ENCODE results near the gene REX1BD. TPM values are rescaled to one million over a fixed set of nuclear protein-coding genes. Genes with fewer than 3 reads are reported as not detected.

Gene REX1BD
- total and polyA plus RNA-seq, 2 experiments from 2014 or later = 79.9 to 105 TPM

DNA sequence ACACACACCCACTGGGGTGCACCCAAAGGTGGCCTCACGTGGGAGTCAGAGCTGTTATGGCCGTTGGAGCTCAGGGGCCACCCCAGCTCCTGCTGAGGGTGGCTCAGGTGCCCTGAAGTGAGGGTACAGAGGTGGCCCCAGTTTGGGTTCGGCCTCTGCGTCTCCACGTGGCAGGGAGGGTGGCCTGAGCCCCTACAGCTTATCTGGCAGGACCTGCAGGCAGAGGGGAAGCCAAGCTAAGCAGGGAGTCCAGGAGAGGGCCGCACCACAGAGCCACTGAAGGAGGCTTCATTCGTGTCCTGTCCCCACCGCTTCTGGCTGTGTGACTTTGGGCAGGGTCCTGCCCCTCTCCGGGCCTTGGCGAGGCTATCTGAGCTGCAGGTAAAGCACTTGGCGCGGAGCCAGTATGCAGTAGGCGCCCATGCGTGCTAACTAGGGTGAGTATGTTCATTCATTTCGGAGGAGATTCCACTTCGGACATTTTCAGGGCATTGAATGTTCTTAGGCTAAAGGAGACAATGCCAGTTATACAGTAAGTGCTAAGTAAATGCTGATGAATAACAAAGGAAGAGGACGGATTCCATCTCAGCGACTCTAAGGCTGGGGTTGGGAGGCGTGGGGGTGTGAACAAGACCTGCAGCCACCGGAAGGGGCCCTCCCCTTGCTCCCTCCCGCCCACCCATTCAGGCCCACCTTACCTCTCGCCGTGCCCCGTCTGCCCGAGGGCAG lies 4.9 kb downstream of the REX1BD start:
- H3K4me3 ChIP-seq = peak overlapping the region; percentile 72; the same call in 1 of the 2 replicates
- H3K27ac ChIP-seq = no peak overlapping the region
- H3K79me2 ChIP-seq (ENCODE audit: insufficient read depth) = no peaks in the 10 kb centered on the region
- DNase-seq = peak; percentile 46
- H3K4me1 ChIP-seq (ENCODE audit: insufficient read depth) = peaks cover 5% of the 10 kb centered on the region; the same call in 1 of the 2 replicates
- no peaks in the 10 kb centered on the region for H3K9me2 ChIP-seq (ENCODE audit: insufficient read depth)
- WGBS, 2 experiments (ENCODE audit: low coverage in 1 of 2, low lambda C conversion rate in 2 of 2, missing lambda C conversion rate in 2 of 2) = 36 to 41% methylated on average over 20 to 25 of the region's 25 CpGs
- H3K4me2 ChIP-seq (ENCODE audit: unreplicated experiment) = no peak overlapping the region
- H3K27me3 ChIP-seq (replicated peaks; ENCODE audit: insufficient read depth) = no peaks in the 10 kb centered on the region
- no peak for TF ChIP-seq EZH2 (IDR thresholded peaks at IDR 0.05; ENCODE audit: insufficient read depth, poor library complexity, severe bottlenecking)
- TF ChIP-seq EZH2phosphoT487 (IDR thresholded peaks at IDR 0.05; ENCODE audit: insufficient read depth, low read depth) = no peak
- no peaks in the 10 kb centered on the region for H3K9me3 ChIP-seq (ENCODE audit: low read depth)
- no peak overlapping the region for H3K9ac ChIP-seq
- in situ Hi-C loops (cut with MboI) = loop anchor here (25.0 kb wide), 1 partner anchor 131 kb away; no protein-coding TSS in a partner anchor
- H2AFZ ChIP-seq = no peak overlapping the region
- H3K36me3 ChIP-seq (ENCODE audit: low read depth) = no peaks in the 10 kb centered on the region
- peaks cover 13% of the 10 kb centered on the region for H3F3A ChIP-seq (ENCODE audit: insufficient read depth)
- H4K20me1 ChIP-seq (ENCODE audit: insufficient read depth) = no peaks in the 10 kb centered on the region

DNA sequence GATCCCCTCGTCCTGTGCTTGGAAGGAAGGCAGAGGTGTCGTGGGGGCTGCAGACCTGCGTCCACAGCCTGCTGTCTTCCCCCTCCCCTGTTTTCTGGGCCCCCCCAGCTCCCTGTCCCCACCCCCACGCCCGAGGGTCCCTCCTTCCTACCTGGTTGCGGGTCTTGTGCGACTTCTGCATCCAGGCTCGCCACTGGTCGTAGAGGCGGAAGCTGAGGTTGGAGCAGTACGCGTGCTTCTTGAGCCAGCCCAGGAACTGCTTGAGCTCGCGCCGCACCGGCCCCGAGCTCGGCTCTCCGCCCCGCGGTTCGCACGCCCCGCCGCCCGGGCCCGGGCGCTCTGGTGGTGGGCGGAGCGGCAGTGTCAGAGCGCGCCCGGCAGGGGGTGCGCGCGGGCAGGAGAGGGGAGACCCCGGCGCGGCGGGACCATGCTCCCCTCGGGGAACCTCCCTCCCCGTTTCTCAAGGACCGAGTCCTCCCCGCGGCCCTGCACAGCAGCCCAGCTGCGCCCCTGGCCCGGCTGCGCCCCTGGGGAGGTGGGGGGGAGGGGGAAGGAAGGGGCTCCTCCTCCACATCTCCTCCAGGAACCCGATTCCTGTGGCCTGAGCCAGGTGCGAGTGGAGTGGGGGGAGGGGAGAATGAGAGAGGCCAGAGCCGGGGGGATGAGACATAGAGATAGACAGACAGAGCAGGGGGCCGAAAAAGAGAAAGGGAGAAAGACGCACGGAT lies 5.7 kb downstream of the REX1BD start:
- no peaks in the 10 kb centered on the region for H3K9me2 ChIP-seq (ENCODE audit: insufficient read depth)
- in situ Hi-C loops (cut with MboI) = loop anchor here (25.0 kb wide), 1 partner anchor 132 kb away; no protein-coding TSS in a partner anchor
- H3K27me3 ChIP-seq (replicated peaks; ENCODE audit: insufficient read depth) = no peaks in the 10 kb centered on the region
- H3K4me2 ChIP-seq (ENCODE audit: unreplicated experiment) = peak overlapping the region; percentile 86
- 2% methylated on average over 37 to 53 of the region's 54 CpGs for WGBS, 2 experiments (ENCODE audit: low coverage in 1 of 2, low lambda C conversion rate in 2 of 2, missing lambda C conversion rate in 2 of 2)
- no peaks in the 10 kb centered on the region for H3K79me2 ChIP-seq (ENCODE audit: insufficient read depth)
- DNase-seq = peak; percentile 95
- H3K27ac ChIP-seq = no peak overlapping the region
- no peaks in the 10 kb centered on the region for H4K20me1 ChIP-seq (ENCODE audit: insufficient read depth)
- peak overlapping the region; percentile 64 for H3K9ac ChIP-seq
- H3K4me3 ChIP-seq = peak overlapping the region; percentile 72
- peak overlapping the region; percentile 57 for H2AFZ ChIP-seq
- H3F3A ChIP-seq (ENCODE audit: insufficient read depth) = peaks cover 13% of the 10 kb centered on the region
- no peak for TF ChIP-seq EZH2 (IDR thresholded peaks at IDR 0.05; ENCODE audit: insufficient read depth, poor library complexity, severe bottlenecking)
- no peak for TF ChIP-seq EZH2phosphoT487 (IDR thresholded peaks at IDR 0.05; ENCODE audit: insufficient read depth, low read depth)
- H3K9me3 ChIP-seq (ENCODE audit: low read depth) = no peaks in the 10 kb centered on the region
- H3K36me3 ChIP-seq (ENCODE audit: low read depth) = no peaks in the 10 kb centered on the region
- peaks cover 5% of the 10 kb centered on the region; the same call in 1 of the 2 replicates for H3K4me1 ChIP-seq (ENCODE audit: insufficient read depth)

DNA sequence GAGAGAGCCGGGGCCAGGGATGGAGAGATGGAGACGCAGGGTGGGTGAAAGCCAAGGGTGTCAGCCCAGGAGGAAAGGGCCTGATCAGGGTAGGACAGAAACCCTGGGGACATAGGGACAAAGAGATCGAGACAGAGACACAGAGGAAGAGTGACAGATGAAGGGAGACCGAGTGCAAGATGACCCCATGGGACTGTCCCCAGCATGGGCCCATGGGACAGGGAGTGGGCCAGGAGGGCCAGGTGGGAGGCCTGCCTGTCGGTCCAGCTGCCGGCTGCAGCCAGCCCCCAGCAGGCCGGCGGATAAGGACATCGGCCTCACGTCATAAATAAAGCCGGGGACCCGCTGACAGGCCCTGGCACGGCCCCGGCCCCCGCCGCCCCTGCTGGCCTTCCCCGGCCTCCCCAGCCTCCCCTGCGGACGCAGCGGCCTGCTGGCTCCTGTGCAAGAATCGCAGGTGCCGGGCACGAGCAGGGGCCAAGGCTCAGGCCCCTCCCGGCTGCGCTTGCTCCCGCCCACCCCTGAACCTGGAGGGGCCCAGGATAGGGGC lies 6.3 kb downstream of the REX1BD start:
- peak overlapping the region; percentile 86 for H3K4me2 ChIP-seq (ENCODE audit: unreplicated experiment)
- peak overlapping the region; percentile 57 for H2AFZ ChIP-seq
- H3K27me3 ChIP-seq (replicated peaks; ENCODE audit: insufficient read depth) = no peaks in the 10 kb centered on the region
- TF ChIP-seq EZH2phosphoT487 (IDR thresholded peaks at IDR 0.05; ENCODE audit: insufficient read depth, low read depth) (no peak), EZH2 (IDR thresholded peaks at IDR 0.05; ENCODE audit: insufficient read depth, poor library complexity, severe bottlenecking) (no peak)
- H3F3A ChIP-seq (ENCODE audit: insufficient read depth) = peaks cover 13% of the 10 kb centered on the region
- no peak for DNase-seq
- in situ Hi-C loops (cut with MboI) = loop anchor here (25.0 kb wide), 1 partner anchor 133 kb away; no protein-coding TSS in a partner anchor
- no peaks in the 10 kb centered on the region for H4K20me1 ChIP-seq (ENCODE audit: insufficient read depth)
- H3K79me2 ChIP-seq (ENCODE audit: insufficient read depth) = no peaks in the 10 kb centered on the region
- no peaks in the 10 kb centered on the region for H3K9me2 ChIP-seq (ENCODE audit: insufficient read depth)
- H3K4me1 ChIP-seq (ENCODE audit: insufficient read depth) = peaks cover under 1% of the 10 kb centered on the region; the same call in 1 of the 2 replicates
- H3K27ac ChIP-seq = no peak overlapping the region
- no peaks in the 10 kb centered on the region for H3K36me3 ChIP-seq (ENCODE audit: low read depth)
- H3K9me3 ChIP-seq (ENCODE audit: low read depth) = no peaks in the 10 kb centered on the region
- H3K4me3 ChIP-seq = peak overlapping the region; percentile 72
- 8 to 13% methylated on average over 11 to 25 of the region's 26 CpGs for WGBS, 2 experiments (ENCODE audit: low coverage in 1 of 2, low lambda C conversion rate in 2 of 2, missing lambda C conversion rate in 2 of 2)
- H3K9ac ChIP-seq = peak overlapping the region; percentile 64

DNA sequence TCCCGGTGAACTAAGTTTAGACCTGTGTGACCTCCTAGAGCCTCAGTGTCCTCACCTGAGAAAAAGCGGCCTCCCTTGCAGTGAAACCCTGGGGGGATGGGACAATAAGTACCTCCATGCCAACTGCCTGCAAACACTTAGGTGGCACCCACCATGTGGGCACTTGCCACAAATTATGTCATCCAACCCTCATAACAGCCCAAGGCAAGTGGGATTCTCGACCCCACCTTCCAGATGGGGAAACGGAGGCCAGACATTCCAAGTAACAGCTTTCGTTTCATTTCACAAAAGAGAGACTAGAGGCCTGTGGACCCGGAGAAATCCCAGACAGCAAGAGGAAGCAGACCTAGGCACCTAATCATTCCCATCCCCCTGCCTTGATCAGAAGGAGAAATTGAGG lies 6.9 kb downstream of the REX1BD start:
- H2AFZ ChIP-seq = no peak overlapping the region
- 60 to 63% methylated on average over 6 of the region's 6 CpGs for WGBS, 2 experiments (ENCODE audit: low coverage in 1 of 2, low lambda C conversion rate in 2 of 2, missing lambda C conversion rate in 2 of 2)
- in situ Hi-C loops (cut with MboI) = loop anchor here (25.0 kb wide), 1 partner anchor 133 kb away; no protein-coding TSS in a partner anchor

More for the DNA sequence above, 6.9 kb downstream of the REX1BD start:
- DNase-seq = no peak
- no peak for TF ChIP-seq EZH2 (IDR thresholded peaks at IDR 0.05; ENCODE audit: insufficient read depth, poor library complexity, severe bottlenecking)
- no peak for TF ChIP-seq EZH2phosphoT487 (IDR thresholded peaks at IDR 0.05; ENCODE audit: insufficient read depth, low read depth)
- H3K27ac ChIP-seq = no peak overlapping the region
- H3K36me3 ChIP-seq (ENCODE audit: low read depth) = no peaks in the 10 kb centered on the region
- peaks cover 13% of the 10 kb centered on the region for H3F3A ChIP-seq (ENCODE audit: insufficient read depth)
- H3K4me3 ChIP-seq = no peak overlapping the region
- no peak overlapping the region for H3K4me2 ChIP-seq (ENCODE audit: unreplicated experiment)
- H3K79me2 ChIP-seq (ENCODE audit: insufficient read depth) = no peaks in the 10 kb centered on the region
- H3K4me1 ChIP-seq (ENCODE audit: insufficient read depth) = no peaks in the 10 kb centered on the region
- H3K9me2 ChIP-seq (ENCODE audit: insufficient read depth) = no peaks in the 10 kb centered on the region
- no peaks in the 10 kb centered on the region for H4K20me1 ChIP-seq (ENCODE audit: insufficient read depth)
- no peaks in the 10 kb centered on the region for H3K27me3 ChIP-seq (replicated peaks; ENCODE audit: insufficient read depth)
- H3K9me3 ChIP-seq (ENCODE audit: low read depth) = no peaks in the 10 kb centered on the region
- H3K9ac ChIP-seq = no peak overlapping the region

Data from GM23248 (cell line).